Osteoblast (primary cell): ENCODE results near the gene SUPT6H. TPM values are rescaled to one million over a fixed set of nuclear protein-coding genes. Genes with fewer than 3 reads are reported as not detected.
"Not testable (repeated sequence)": the region's sequence is repeated elsewhere in the genome, so short reads cannot be mapped to it uniquely, and the experiment has no call there.

ENCODE experiments used
- DNase-seq: peaks from one replicate; pipeline ENCODE4 v3.0.0; 2011; ENCODE audit warnings: low spot score, mixed read lengths; ENCODE audit not compliant: insufficient read length; ENCODE audit errors: missing footprints
- H2AFZ ChIP-seq: 2 replicates; pipeline ENCODE4 v1.6.0; 2011; ENCODE audit warnings: mild to moderate bottlenecking, low read length
- H3K27ac ChIP-seq: 2 replicates; pipeline ENCODE4 v1.5.1; 2011; ENCODE audit warnings: mild to moderate bottlenecking, low read depth, low read length, moderate library complexity
- H3K27me3 ChIP-seq: 2 replicates; pipeline ENCODE4 v1.6.0; 2012; ENCODE audit warnings: mild to moderate bottlenecking, control low read depth, inconsistent platforms, low read length, moderate library complexity; ENCODE audit not compliant: insufficient read depth
- H3K36me3 ChIP-seq: 2 replicates; pipeline ENCODE4 v1.5.1; 2011; ENCODE audit warnings: mild to moderate bottlenecking, low read length, control low read depth, moderate library complexity; ENCODE audit not compliant: insufficient read depth
- H3K4me1 ChIP-seq: 2 replicates; pipeline ENCODE4 v1.5.1; 2011; ENCODE audit warnings: mild to moderate bottlenecking, low read length, control low read depth, moderate library complexity; ENCODE audit not compliant: insufficient read depth
- H3K4me2 ChIP-seq: 2 replicates; pipeline ENCODE4 v1.6.0; 2011; ENCODE audit warnings: mild to moderate bottlenecking, low read length; ENCODE audit not compliant: insufficient read depth
- H3K4me3 ChIP-seq: fragments of 200-600 bp; sonication (generic); 3 replicates; pipeline ENCODE4 v1.5.1; 2012; ENCODE audit warnings: mild to moderate bottlenecking, low read length, inconsistent platforms; ENCODE audit not compliant: insufficient read depth
- H3K79me2 ChIP-seq: 2 replicates; pipeline ENCODE4 v1.6.0; 2012; ENCODE audit warnings: mild to moderate bottlenecking, low read length, control low read depth, inconsistent platforms; ENCODE audit not compliant: insufficient read depth
- H3K9me3 ChIP-seq: 2 replicates; pipeline ENCODE4 v1.5.1; 2011; ENCODE audit warnings: low read depth, low read length, control low read depth
- H4K20me1 ChIP-seq: 2 replicates; pipeline ENCODE4 v1.6.0; 2012; ENCODE audit warnings: mild to moderate bottlenecking, low read length, control low read depth; ENCODE audit not compliant: insufficient read depth
- CTCF ChIP-seq: IDR thresholded peaks from 2 replicates; pipeline ENCODE4 v1.5.1; 2011; ENCODE audit warnings: mild to moderate bottlenecking, low read depth, low read length, moderate library complexity; ENCODE audit errors: extremely low read depth
- total RNA-seq: library from RNA; depleted of rRNA; stranded (reverse); fragments of >200 nt; gene quantifications from 2 replicates; pipeline ENCODE4 v1.2.3, GENCODE V29; 2012

The SUPT6H gene
- total RNA-seq, 1 donor, result 47.4 TPM

GRCh38 chr17:28658766-28659496 lies 3.1 kb upstream of the SUPT6H start:
- not testable (repeated sequence) for H2AFZ ChIP-seq, H3K4me3 ChIP-seq, H3K27me3 ChIP-seq, DNase-seq, H3K9me3 ChIP-seq, H3K27ac ChIP-seq, H3K4me2 ChIP-seq
- H3K4me1 ChIP-seq, result peaks cover 29% of the 10 kb centered on the region
- peaks cover 83% of the 10 kb centered on the region for H3K79me2 ChIP-seq
- H4K20me1 ChIP-seq, result peaks cover 26% of the 10 kb centered on the region
- peaks cover 21% of the 10 kb centered on the region for H3K36me3 ChIP-seq

- not testable (repeated sequence) for DNase-seq, H3K27me3 ChIP-seq, H3K27ac ChIP-seq, H3K9me3 ChIP-seq, H3K4me3 ChIP-seq, H2AFZ ChIP-seq, H3K4me2 ChIP-seq
- Histone ChIP-seq H3K36me3 (peaks cover 21% of the 10 kb centered on the region), H3K4me1 (peaks cover 29% of the 10 kb centered on the region), H4K20me1 (peaks cover 31% of the 10 kb centered on the region), H3K79me2 (peaks cover 84% of the 10 kb centered on the region)
Observed at GRCh38 chr17:28659497-28659881, 2.5 kb upstream of the SUPT6H start.

- no peaks in the 10 kb centered on the region for H3K9me3 ChIP-seq
- peaks cover 43% of the 10 kb centered on the region for H4K20me1 ChIP-seq
- peak overlapping the region; percentile 98 for H3K27ac ChIP-seq
- peak overlapping the region; percentile 91 for H3K4me3 ChIP-seq
- H3K4me1 ChIP-seq, result peaks cover 29% of the 10 kb centered on the region
- no peak for TF ChIP-seq CTCF
- H3K27me3 ChIP-seq, result no peaks in the 10 kb centered on the region
- H3K36me3 ChIP-seq, result peaks cover 11% of the 10 kb centered on the region
- peak overlapping the region; percentile 93 for H3K4me2 ChIP-seq
- peaks cover 86% of the 10 kb centered on the region for H3K79me2 ChIP-seq
- DNase-seq, result no peak
- H2AFZ ChIP-seq, result peak overlapping the region; percentile 99
Observed at GRCh38 chr17:28662527-28662829, 473 bp downstream of the SUPT6H start.

- no peak overlapping the region for H3K4me3 ChIP-seq
- peaks cover 18% of the 10 kb centered on the region for H3K36me3 ChIP-seq
Observed at GRCh38 chr17:28663723-28664122, 1.7 kb downstream of the SUPT6H start.

More at GRCh38 chr17:28663723-28664122, 1.7 kb downstream of the SUPT6H start:
- no peak for DNase-seq
- no peaks in the 10 kb centered on the region for H3K9me3 ChIP-seq
- peaks cover 25% of the 10 kb centered on the region for H3K4me1 ChIP-seq
- H3K27me3 ChIP-seq, result no peaks in the 10 kb centered on the region
- no peak overlapping the region for H2AFZ ChIP-seq
- peak overlapping the region; percentile 93 for H3K4me2 ChIP-seq
- H4K20me1 ChIP-seq, result peaks cover 55% of the 10 kb centered on the region
- no peak for TF ChIP-seq CTCF
- peaks cover 92% of the 10 kb centered on the region for H3K79me2 ChIP-seq
- H3K27ac ChIP-seq, result peak overlapping the region; percentile 27
